ENCODE data around the gene CASS4. TPM values are rescaled to one million over a fixed set of nuclear protein-coding genes. Genes with fewer than 3 reads are reported as not detected.

The CASS4 gene
- total RNA-seq, 1 experiment from 2014 or later, result not detected

GRCh38 chr20:56392132-56392880 is 19.8 kb upstream of the CASS4 start, which contains the start of the genes AURKA and CSTF1:
Gene AURKA (minus strand): TSS chr20:56392215. CDS start chr20:56388197, 4,018 bp downstream.
Gene CSTF1 (plus strand): TSS chr20:56392645. CDS start chr20:56395553, 2,908 bp downstream.
- Histone ChIP-seq H3K79me2 (ENCODE audit: insufficient read depth, low read length) (peaks cover 32% of the 10 kb centered on the region; the same call in 1 of the 2 replicates), H3K9me3 (ENCODE audit: control insufficient read depth, low read depth, low read length) (no peaks in the 10 kb centered on the region), H2AK5ac (ENCODE audit: insufficient read length, low read length) (no peak within 1 kb of the TSS), H3K79me1 (ENCODE audit: insufficient read depth, low read depth, low read length, poor library complexity, severe bottlenecking) (peaks cover 19% of the 10 kb centered on the region), H3K4ac (ENCODE audit: low read depth, low read length) (no peak within 1 kb of the TSS; the same call in 1 of the 2 replicates), H3K27me3 (ENCODE audit: insufficient read depth, low read length) (no peaks in the 10 kb centered on the region), H3K9ac (ENCODE audit: extremely low read depth, insufficient read length, low read length) (peak within 1 kb of the TSS; percentile 98), H2BK20ac (ENCODE audit: low read depth, low read length, poor library complexity, severe bottlenecking) (no peak within 1 kb of the TSS), H3K27ac (ENCODE audit: insufficient read length, low read depth, low read length) (peak within 1 kb of the TSS; percentile 47), H4K5ac (ENCODE audit: insufficient read length, low read depth, low read length) (peak within 1 kb of the TSS; percentile 2), H2BK120ac (ENCODE audit: low read depth, low read length, poor library complexity, severe bottlenecking) (peak within 1 kb of the TSS; percentile 39), H3K23ac (ENCODE audit: insufficient read length, low read depth, low read length) (no peak within 1 kb of the TSS), H3T11ph (ENCODE audit: low read length) (no peak within 1 kb of the TSS), H4K8ac (replicated peaks; ENCODE audit: insufficient read length, low read depth, low read length) (no peak within 1 kb of the TSS), H3K4me1 (ENCODE audit: insufficient read depth, low read length) (no peaks in the 10 kb centered on the region), H4K20me1 (ENCODE audit: control insufficient read depth, insufficient read depth, insufficient read length) (no peaks in the 10 kb centered on the region), H3K56ac (ENCODE audit: insufficient read length, low read depth, low read length) (peak within 1 kb of the TSS; percentile 30), H2AFZ (ENCODE audit: low read length) (no peak within 1 kb of the TSS), H4K91ac (ENCODE audit: insufficient read length, low read depth, low read length) (no peak within 1 kb of the TSS), H2BK5ac (ENCODE audit: insufficient read length, low read length) (peak within 1 kb of the TSS; percentile 1), H2BK15ac (ENCODE audit: low read depth, low read length) (no peak within 1 kb of the TSS), H3K4me2 (ENCODE audit: insufficient read depth, insufficient read length, low read length) (peak within 1 kb of the TSS; percentile 96), H3K14ac (ENCODE audit: insufficient read depth, low read length) (peak within 1 kb of the TSS; percentile 95), H2BK12ac (ENCODE audit: insufficient read length, low read depth, low read length) (no peak within 1 kb of the TSS), H3K18ac (ENCODE audit: insufficient read length, low read depth, low read length) (peak within 1 kb of the TSS; percentile 88), H3K23me2 (ENCODE audit: insufficient read length, low read depth, low read length, poor library complexity, severe bottlenecking) (peaks cover 6% of the 10 kb centered on the region)
- peak within 1 kb of the TSS; percentile 29 to 73 (median 34); a peak in 6 of 7 replicates for H3K27ac Mint-ChIP-seq
- H3K36me3 Mint-ChIP-seq (ENCODE audit: insufficient read depth in 1 of 3, low read depth in 3 of 3), result peaks cover 40 to 65% (median 50%) of the 10 kb centered on the region in 3 experiments; a peak in 6 of 7 replicates
- no peaks in the 10 kb centered on the region for H3K27me3 Mint-ChIP-seq (ENCODE audit: low read depth)
- H3K4me3 Mint-ChIP-seq, result no peak within 1 kb of the TSS
- no peaks in the 10 kb centered on the region for H3K9me3 Mint-ChIP-seq
- peaks cover 23 to 28% of the 10 kb centered on the region in 2 experiments for H3K4me1 Mint-ChIP-seq
- DNase-seq, result peak; percentile 99
- WGBS (ENCODE audit: extremely low coverage, insufficient read length, low lambda C conversion rate), result no CpG with 5 or more reads among the region's 53 CpGs
- no peak for TF ChIP-seq CTCF (conservative IDR thresholded peaks at IDR 0.05)
